Keratinocyte (primary cell): ENCODE data around the gene ULK3. TPM values are rescaled to one million over a fixed set of nuclear protein-coding genes. Genes with fewer than 3 reads are reported as not detected.

ENCODE experiments used
- DNase-seq: peaks from one replicate; pipeline ENCODE4 v3.0.0-alpha.2; 2011; ENCODE audit warnings: low read depth, missing footprints, low spot score
- FAIRE-seq: peaks from 2 replicates; lab custom pipeline; 2011; peaks lifted over from hg19 to GRCh38; lab: Jason Lieb, UNC
- H2AFZ ChIP-seq: 2 replicates; pipeline ENCODE4 v1.6.0; 2012; ENCODE audit warnings: low read length, control low read depth, inconsistent platforms; ENCODE audit not compliant: control insufficient read depth
- H3K27ac ChIP-seq: 2 replicates; pipeline ENCODE4 v1.5.1; 2011; ENCODE audit warnings: low read length; ENCODE audit not compliant: control insufficient read depth, insufficient read depth
- H3K27me3 ChIP-seq: 3 replicates; pipeline ENCODE4 v1.6.0; 2011; ENCODE audit warnings: low read length; ENCODE audit not compliant: control insufficient read depth, insufficient read depth; ENCODE audit errors: extremely low read depth
- H3K36me3 ChIP-seq, 2 experiments: 2 replicates in 1 of 2; 3 replicates in 1 of 2; pipeline ENCODE4 v1.5.1; 2011; ENCODE audit warnings: low read length in 2 of 2, mild to moderate bottlenecking in 1 of 2; ENCODE audit not compliant: control insufficient read depth in 2 of 2, insufficient read depth in 2 of 2; ENCODE audit errors: extremely low read depth in 1 of 2
- H3K4me1 ChIP-seq: 3 replicates; pipeline ENCODE4 v1.5.1; 2011; ENCODE audit warnings: low read length; ENCODE audit not compliant: control insufficient read depth, insufficient read depth; ENCODE audit errors: extremely low read depth
- H3K4me2 ChIP-seq: 3 replicates; pipeline ENCODE4 v1.6.0; 2011; ENCODE audit warnings: low read depth, low read length; ENCODE audit not compliant: control insufficient read depth, insufficient read depth; ENCODE audit errors: extremely low read depth
- H3K4me3 ChIP-seq, 3 experiments: fragments of 200-600 bp in 1 of 3; sonication (generic) in 1 of 3; 2 replicates in 2 of 3; 3 replicates in 1 of 3; pipeline ENCODE4 v1.5.1; 2011 to 2016; ENCODE audit warnings: low read length in 3 of 3, mild to moderate bottlenecking in 3 of 3, control low read depth in 2 of 3, inconsistent platforms in 1 of 3, low read depth in 1 of 3, mixed read lengths in 1 of 3, mixed run types in 1 of 3, moderate library complexity in 1 of 3; ENCODE audit not compliant: control insufficient read depth in 2 of 3, insufficient read depth in 2 of 3; ENCODE audit errors: extremely low read depth in 1 of 3
- H3K79me2 ChIP-seq: 2 replicates; pipeline ENCODE4 v1.6.0; 2012; ENCODE audit warnings: low read length; ENCODE audit not compliant: control insufficient read depth, insufficient read depth
- H3K9ac ChIP-seq: 3 replicates; pipeline ENCODE4 v1.6.0; 2011; ENCODE audit warnings: low read length; ENCODE audit not compliant: control insufficient read depth, insufficient read depth; ENCODE audit errors: extremely low read depth
- H3K9me1 ChIP-seq: 3 replicates; pipeline ENCODE4 v1.6.0; 2011; ENCODE audit warnings: low read length; ENCODE audit not compliant: control insufficient read depth, insufficient read depth; ENCODE audit errors: extremely low read depth
- H3K9me3 ChIP-seq: 2 replicates; pipeline ENCODE4 v1.5.1; 2012; ENCODE audit warnings: low read depth, low read length; ENCODE audit not compliant: control insufficient read depth
- H4K20me1 ChIP-seq: 3 replicates; pipeline ENCODE4 v1.6.0; 2011; ENCODE audit warnings: low read length; ENCODE audit not compliant: control insufficient read depth, insufficient read depth; ENCODE audit errors: extremely low read depth
- EZH2 ChIP-seq: IDR thresholded peaks from one replicate; pipeline ENCODE4 v1.6.1; 2012; ENCODE audit warnings: inconsistent platforms, mild to moderate bottlenecking, low read length, moderate library complexity
- dilution Hi-C: fragments of 300-500 bp; cut with MboI; formaldehyde crosslinking; loops from one replicate; pipeline ENCODE4 v1.7.0; 2020; ENCODE audit warnings: low sequenced_read_pairs; ENCODE audit not compliant: extremely low pct_ligation_motif_present
- polyA plus RNA-seq, 5 experiments: library from polyadenylated mRNA; depleted of rRNA in 3 of 5; stranded (reverse) in 3 of 5; stranded (forward) in 1 of 5; unstranded in 1 of 5; fragments of >200 nt; gene quantifications; 1 replicate in 1 of 5; 2 replicates in 3 of 5; 3 replicates in 1 of 5; pipeline versions ENCODE4 v1.2.1 to v1.2.3, GENCODE V29; 2011 to 2012; ENCODE audit warnings: missing spikeins in 2 of 5, low read depth in 1 of 5, low replicate concordance in 1 of 5
- TF ChIP-seq, protein P1 (sequence below), 3 experiments: IDR thresholded peaks in 1 of 3; conservative IDR thresholded peaks in 1 of 3; optimal IDR thresholded peaks in 1 of 3; 2 replicates in 2 of 3; 3 replicates in 1 of 3; pipeline versions ENCODE3 to v1.5.1; 2011; ENCODE audit warnings: low read length in 3 of 3, mild to moderate bottlenecking in 3 of 3, moderate library complexity in 2 of 3, control low read depth in 1 of 3, inconsistent platforms in 1 of 3; ENCODE audit not compliant: insufficient read depth in 2 of 3; ENCODE audit errors: extremely low read depth in 1 of 3

The ULK3 gene
- polyA plus RNA-seq, 1 donor (not counting 4 experiments of a cell fraction or from before 2014, with no cell fraction given), result 16.5 TPM

DNA sequence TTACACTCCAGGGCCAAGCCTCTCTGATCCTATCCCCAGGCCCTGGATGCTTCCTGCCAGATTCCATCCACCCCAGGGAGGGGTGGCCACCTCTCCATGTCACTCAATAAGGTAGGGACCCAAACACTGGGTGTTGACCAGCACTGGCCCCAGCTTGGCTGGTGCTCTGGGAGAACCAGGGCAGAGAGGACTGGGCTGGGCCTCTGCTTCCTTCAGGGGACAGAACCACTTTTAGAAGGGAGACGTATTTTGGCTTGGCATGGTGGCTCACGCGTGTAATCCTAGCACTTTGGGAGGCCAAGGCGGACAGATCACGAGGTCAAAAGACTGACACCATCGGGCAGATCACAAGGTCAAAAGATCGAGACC lies 21.2 kb downstream of the ULK3 start:
- FAIRE-seq (no peak), DNase-seq (no peak)
- peaks cover 22% of the 10 kb centered on the region for H3K27me3 ChIP-seq
- H3K36me3 ChIP-seq, result no peaks in the 10 kb centered on the region
- H4K20me1 ChIP-seq, result peaks cover 4% of the 10 kb centered on the region
- H3K9me1 ChIP-seq, result no peaks in the 10 kb centered on the region
- dilution Hi-C loops, result no loop called here
- H3K4me3 ChIP-seq, result no peak overlapping the region
- peaks cover 18% of the 10 kb centered on the region for H3K4me1 ChIP-seq
- H3K27ac ChIP-seq, result no peak overlapping the region
- no peaks in the 10 kb centered on the region for H3K79me2 ChIP-seq
- no peak overlapping the region for H3K4me2 ChIP-seq
- H3K9me3 ChIP-seq, result no peaks in the 10 kb centered on the region
- no peak overlapping the region for H2AFZ ChIP-seq
- no peak overlapping the region for H3K9ac ChIP-seq
- TF ChIP-seq EZH2, result no peak
- TF ChIP-seq, protein P1, sequence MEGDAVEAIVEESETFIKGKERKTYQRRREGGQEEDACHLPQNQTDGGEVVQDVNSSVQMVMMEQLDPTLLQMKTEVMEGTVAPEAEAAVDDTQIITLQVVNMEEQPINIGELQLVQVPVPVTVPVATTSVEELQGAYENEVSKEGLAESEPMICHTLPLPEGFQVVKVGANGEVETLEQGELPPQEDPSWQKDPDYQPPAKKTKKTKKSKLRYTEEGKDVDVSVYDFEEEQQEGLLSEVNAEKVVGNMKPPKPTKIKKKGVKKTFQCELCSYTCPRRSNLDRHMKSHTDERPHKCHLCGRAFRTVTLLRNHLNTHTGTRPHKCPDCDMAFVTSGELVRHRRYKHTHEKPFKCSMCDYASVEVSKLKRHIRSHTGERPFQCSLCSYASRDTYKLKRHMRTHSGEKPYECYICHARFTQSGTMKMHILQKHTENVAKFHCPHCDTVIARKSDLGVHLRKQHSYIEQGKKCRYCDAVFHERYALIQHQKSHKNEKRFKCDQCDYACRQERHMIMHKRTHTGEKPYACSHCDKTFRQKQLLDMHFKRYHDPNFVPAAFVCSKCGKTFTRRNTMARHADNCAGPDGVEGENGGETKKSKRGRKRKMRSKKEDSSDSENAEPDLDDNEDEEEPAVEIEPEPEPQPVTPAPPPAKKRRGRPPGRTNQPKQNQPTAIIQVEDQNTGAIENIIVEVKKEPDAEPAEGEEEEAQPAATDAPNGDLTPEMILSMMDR (optimal IDR thresholded peaks at IDR 0.05 in 1 of 3, IDR thresholded peaks at IDR 0.05 in 1 of 3, conservative IDR thresholded peaks at IDR 0.05 in 1 of 3; ENCODE audit: extremely low read depth in 1 of 3, insufficient read depth in 2 of 3, low read length in 3 of 3), result no peak

DNA sequence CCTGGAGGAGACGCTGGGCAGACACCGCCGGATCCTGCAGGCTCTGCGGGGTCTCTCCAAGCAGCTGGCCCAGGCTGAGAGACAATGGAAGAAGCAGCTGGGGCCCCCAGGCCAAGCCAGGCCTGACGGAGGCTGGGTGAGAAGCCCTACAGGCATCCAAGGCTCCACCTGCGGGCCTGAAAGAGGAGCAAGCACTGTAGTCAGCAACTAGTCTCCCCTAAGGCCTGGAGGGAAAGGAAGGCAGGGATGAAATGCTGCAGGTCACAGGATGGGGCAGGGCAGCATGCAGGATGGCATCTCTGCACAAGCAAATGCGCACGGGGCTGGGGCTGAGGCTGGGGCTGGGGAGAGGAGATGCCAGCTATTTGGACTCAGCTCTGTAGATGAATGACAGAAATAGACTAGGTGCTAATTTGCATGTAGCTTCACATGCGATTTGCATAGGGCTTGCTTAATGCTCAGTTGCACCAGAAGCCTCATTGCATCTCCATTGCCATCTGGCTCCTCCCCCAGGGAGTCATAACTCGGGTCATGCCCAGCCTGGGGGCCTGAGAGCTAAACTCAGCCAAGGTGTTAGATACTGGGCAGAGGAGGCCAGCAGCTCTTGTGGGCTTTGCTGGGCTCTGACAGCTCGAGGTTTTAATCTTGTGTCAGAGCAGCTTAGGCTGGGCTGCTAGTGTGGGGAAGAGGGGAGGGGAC lies 21.7 kb downstream of the ULK3 start:
- peaks cover 19% of the 10 kb centered on the region for H3K4me1 ChIP-seq
- peaks cover 4% of the 10 kb centered on the region for H4K20me1 ChIP-seq
- H3K4me3 ChIP-seq, result no peak overlapping the region
- peaks cover 19% of the 10 kb centered on the region for H3K27me3 ChIP-seq
- FAIRE-seq, result no peak
- no peak overlapping the region for H3K27ac ChIP-seq
- TF ChIP-seq, protein P1 (optimal IDR thresholded peaks at IDR 0.05 in 1 of 3, IDR thresholded peaks at IDR 0.05 in 1 of 3, conservative IDR thresholded peaks at IDR 0.05 in 1 of 3; ENCODE audit: extremely low read depth in 1 of 3, insufficient read depth in 2 of 3, low read length in 3 of 3), result no peak
- TF ChIP-seq EZH2, result no peak
- H2AFZ ChIP-seq, result no peak overlapping the region
- no peaks in the 10 kb centered on the region for H3K36me3 ChIP-seq
- no peaks in the 10 kb centered on the region for H3K9me1 ChIP-seq
- H3K9me3 ChIP-seq, result no peaks in the 10 kb centered on the region
- no peaks in the 10 kb centered on the region for H3K79me2 ChIP-seq
- no peak for DNase-seq
- H3K4me2 ChIP-seq, result no peak overlapping the region
- dilution Hi-C loops, result no loop called here
- H3K9ac ChIP-seq, result no peak overlapping the region
